ENCODE measurements around the gene RAB4B.
"Not testable (repeated sequence)": the region's sequence is repeated elsewhere in the genome, so short reads cannot be mapped to it uniquely, and the experiment has no call there.

- not testable (repeated sequence) for TF ChIP-seq SP1 (IDR thresholded peaks at IDR 0.05); ELF4 (IDR thresholded peaks at IDR 0.05); FOXM1 (IDR thresholded peaks at IDR 0.05; ENCODE audit: borderline replicate concordance); BHLHE40 (IDR thresholded peaks at IDR 0.05; ENCODE audit: borderline replicate concordance); ARNT (IDR thresholded peaks at IDR 0.05); ZNF384 (IDR thresholded peaks at IDR 0.05); FOXA1 (IDR thresholded peaks at IDR 0.05); TARDBP (IDR thresholded peaks at IDR 0.05); HDGF (IDR thresholded peaks at IDR 0.05; ENCODE audit: borderline replicate concordance); LEF1 (IDR thresholded peaks at IDR 0.05; ENCODE audit: borderline replicate concordance); NFRKB (IDR thresholded peaks at IDR 0.05); SUZ12 (IDR thresholded peaks at IDR 0.05); PKNOX1 (IDR thresholded peaks at IDR 0.05); CTBP1 (IDR thresholded peaks at IDR 0.05; ENCODE audit: borderline replicate concordance)
Observed at GRCh38 chr19:40838477-40838876, 60.4 kb downstream of the RAB4B start.

Measured in HEK293T (cell line).